Gastrocnemius medialis (tissue), 4 donors: ENCODE results near the gene TSHZ1. TPM values are rescaled to one million over a fixed set of nuclear protein-coding genes. Genes with fewer than 3 reads are reported as not detected.

Source experiments
- ATAC-seq, 2 donors: fragments of 150-250 bp; one replicate each; pipeline ENCODE4 v1.9.1; 2016
- DNase-seq, 2 donors: peaks; one replicate each; pipeline ENCODE4 v3.0.0-alpha.2; 2019
- H3K27ac ChIP-seq, 4 donors: fragments of 200-600 bp; sonication (generic); 1 replicate in 1 of 4; 2 replicates in 3 of 4; pipeline ENCODE4 v1.5.1; 2016 to 2018; ENCODE audit warnings: mild to moderate bottlenecking in 2 of 4, moderate library complexity in 1 of 4
- H3K27me3 ChIP-seq, 3 donors: fragments of 200-600 bp; sonication (generic) in 2 of 3; 1 replicate in 1 of 3; 2 replicates in 2 of 3; pipeline versions ENCODE4 v1.5.1 to v1.6.0; 2016 to 2019; ENCODE audit warnings: mild to moderate bottlenecking in 1 of 3, moderate library complexity in 1 of 3
- H3K36me3 ChIP-seq, 2 donors: fragments of 200-600 bp; sonication (generic) in 1 of 2; one replicate each; pipeline ENCODE4 v1.5.1; 2017 to 2018
- H3K4me1 ChIP-seq, 2 donors: fragments of 200-600 bp; sonication (generic) in 1 of 2; one replicate each; pipeline ENCODE4 v1.5.1; 2016 to 2017; ENCODE audit warnings: mild to moderate bottlenecking in 2 of 2
- H3K4me3 ChIP-seq, 4 donors: fragments of 200-600 bp; sonication (generic) in 3 of 4; 1 replicate in 1 of 4; 2 replicates in 3 of 4; pipeline ENCODE4 v1.5.1; 2016 to 2019; ENCODE audit warnings: mild to moderate bottlenecking in 2 of 4
- H3K9me3 ChIP-seq, 3 donors: fragments of 200-600 bp; sonication (generic) in 2 of 3; 1 replicate in 1 of 3; 2 replicates in 2 of 3; pipeline ENCODE4 v1.5.1; 2016 to 2019
- CTCF ChIP-seq, 5 experiments: fragments of 450-650 bp in 3 of 5; fragments of 200-600 bp in 2 of 5; sonication (generic) in 2 of 5; IDR thresholded peaks in 4 of 5; conservative IDR thresholded peaks in 1 of 5; 1 replicate in 4 of 5; 2 replicates in 1 of 5; pipeline ENCODE4 v1.5.1; 2016 to 2019; ENCODE audit warnings: antibody characterized with exemption in 5 of 5, mild to moderate bottlenecking in 3 of 5, moderate library complexity in 3 of 5
- POLR2A ChIP-seq, 2 donors: fragments of 450-650 bp; IDR thresholded peaks; one replicate each; pipeline ENCODE4 v1.6.1; 2017; ENCODE audit warnings: antibody characterized with exemption in 2 of 2, mild to moderate bottlenecking in 2 of 2, moderate library complexity in 2 of 2
- in situ Hi-C, 4 donors: fragments of 200-750 bp; cut with MboI; loops; one replicate each; pipeline versions ENCODE4 v1.15.0 to v1.8.0; 2017; ENCODE audit warnings: low sequenced_read_pairs in 4 of 4
- intact Hi-C: fragments of 100-400 bp; cut with DNase I; formaldehyde crosslinking; loops from one replicate; pipeline ENCODE4 v1.15.1; 2023; ENCODE audit warnings: low total_unique reads
- total RNA-seq, 4 donors: library from RNA; depleted of rRNA; stranded (reverse); fragments of >200 nt; gene quantifications; one replicate each; pipeline versions ENCODE4 v1.1.0 to v1.2.3, GENCODE V29; 2016

TSHZ1 gene
- total RNA-seq, 4 donors from 2014 or later, result 5.9 to 7.9 (median 7.6) TPM

DNA sequence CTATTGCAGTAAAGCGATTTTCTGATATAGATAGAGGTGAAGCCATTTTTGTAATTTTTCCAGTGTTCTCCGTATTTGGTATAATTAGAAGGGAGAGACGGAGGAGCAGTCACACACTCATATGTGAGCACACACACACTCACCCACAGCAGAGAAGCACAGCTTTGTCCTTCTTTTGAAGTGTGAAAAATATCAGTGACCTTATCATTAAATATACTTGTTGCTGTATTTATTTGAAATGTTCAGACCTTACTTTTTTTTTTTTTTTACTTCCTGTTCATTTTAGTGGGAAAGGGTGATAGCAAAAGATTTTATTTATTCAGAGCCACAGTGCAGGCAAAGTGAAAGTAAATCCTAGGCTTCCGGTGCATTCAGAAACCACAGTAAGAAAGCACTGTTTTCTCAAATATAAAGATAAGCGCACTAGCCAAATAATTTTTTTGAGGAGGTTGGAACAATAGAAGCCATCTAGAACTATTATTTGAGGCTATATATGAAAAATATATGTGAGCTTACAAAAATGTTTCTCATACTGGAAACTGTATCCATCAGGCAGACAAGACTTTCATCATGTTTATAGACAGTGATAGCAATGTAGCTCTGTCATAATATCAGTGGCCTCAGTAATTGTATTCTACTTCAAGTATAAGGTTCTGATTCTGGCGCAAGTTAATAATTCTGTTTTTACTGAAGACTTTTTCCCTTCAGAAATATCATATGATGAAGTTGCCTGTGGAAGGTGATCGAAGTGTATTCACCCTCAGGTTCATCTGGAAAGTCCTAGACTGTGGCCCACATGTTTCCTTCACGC lies 37.2 kb downstream of the TSHZ1 start:
- in situ Hi-C loops, result no loop called here
- DNase-seq (no peak), ATAC-seq (peak; percentile 53 to 68)
- H3K4me3 ChIP-seq, result peak overlapping the region; percentile 48 to 58 (median 52)
- peaks cover 41 to 48% of the 10 kb centered on the region in 2 donors for H3K4me1 ChIP-seq
- intact Hi-C loops, result loop anchor here (1.0 kb wide), 1 partner anchor 38 kb away; the partner anchor contains the start of gene TSHZ1
- TF ChIP-seq CTCF (IDR thresholded peaks at IDR 0.05 in 4 of 5, conservative IDR thresholded peaks at IDR 0.05 in 1 of 5) (no peak), POLR2A (IDR thresholded peaks at IDR 0.05) (peak in 1 of 2 donors; percentile 7)
- H3K9me3 ChIP-seq, result no peaks in the 10 kb centered on the region
- no peaks in the 10 kb centered on the region for H3K36me3 ChIP-seq
- peak overlapping the region; percentile 74 to 77 (median 74) for H3K27ac ChIP-seq
- H3K27me3 ChIP-seq, result no peaks in the 10 kb centered on the region

GRCh38 chr18:75248426-75249174 lies 38.0 kb downstream of the TSHZ1 start:
- DNase-seq (no peak), ATAC-seq (no peak)
- H3K27ac ChIP-seq, result peak overlapping the region; percentile 74 to 77 (median 74)
- H3K27me3 ChIP-seq, result no peaks in the 10 kb centered on the region
- peak overlapping the region; percentile 48 to 58 (median 52) for H3K4me3 ChIP-seq
- H3K36me3 ChIP-seq, result no peaks in the 10 kb centered on the region
- H3K9me3 ChIP-seq, result no peaks in the 10 kb centered on the region
- in situ Hi-C loops (no loop called here), intact Hi-C loops (loop anchor here (1.0 kb wide), 1 partner anchor 38 kb away; the partner anchor contains the start of gene TSHZ1)
- peaks cover 49 to 56% of the 10 kb centered on the region in 2 donors for H3K4me1 ChIP-seq
- TF ChIP-seq POLR2A (IDR thresholded peaks at IDR 0.05) (no peak), CTCF (IDR thresholded peaks at IDR 0.05 in 4 of 5, conservative IDR thresholded peaks at IDR 0.05 in 1 of 5) (no peak)

DNA sequence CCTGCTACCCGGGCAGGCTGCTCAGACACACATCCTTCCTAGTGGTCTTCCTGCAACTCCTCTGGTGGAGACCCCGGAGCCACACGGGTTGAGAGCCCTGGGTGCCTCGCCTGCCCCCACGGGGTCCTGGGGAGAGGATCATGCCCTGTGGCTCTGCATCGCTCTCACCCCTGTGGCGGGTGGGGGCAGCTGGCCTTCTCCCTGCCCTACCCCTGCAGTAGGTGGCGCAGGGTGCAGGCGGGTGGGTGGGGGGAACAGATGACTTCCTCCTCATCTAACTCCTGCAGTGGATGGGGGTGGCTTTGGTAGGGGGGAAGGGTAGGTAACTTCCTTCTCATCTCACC lies 38.5 kb downstream of the TSHZ1 start:
- Histone ChIP-seq H3K9me3 (no peaks in the 10 kb centered on the region), H3K36me3 (no peaks in the 10 kb centered on the region), H3K27ac (peak overlapping the region; percentile 74 to 77 (median 74)), H3K4me3 (no peak overlapping the region), H3K27me3 (no peaks in the 10 kb centered on the region), H3K4me1 (peaks cover 54 to 60% of the 10 kb centered on the region in 2 donors)
- TF ChIP-seq POLR2A (IDR thresholded peaks at IDR 0.05), result no peak
- no peak for TF ChIP-seq CTCF (IDR thresholded peaks at IDR 0.05 in 4 of 5, conservative IDR thresholded peaks at IDR 0.05 in 1 of 5)
- no peak for ATAC-seq
- DNase-seq, result no peak
- intact Hi-C loops, result no loop called here
- in situ Hi-C loops, result no loop called here

DNA sequence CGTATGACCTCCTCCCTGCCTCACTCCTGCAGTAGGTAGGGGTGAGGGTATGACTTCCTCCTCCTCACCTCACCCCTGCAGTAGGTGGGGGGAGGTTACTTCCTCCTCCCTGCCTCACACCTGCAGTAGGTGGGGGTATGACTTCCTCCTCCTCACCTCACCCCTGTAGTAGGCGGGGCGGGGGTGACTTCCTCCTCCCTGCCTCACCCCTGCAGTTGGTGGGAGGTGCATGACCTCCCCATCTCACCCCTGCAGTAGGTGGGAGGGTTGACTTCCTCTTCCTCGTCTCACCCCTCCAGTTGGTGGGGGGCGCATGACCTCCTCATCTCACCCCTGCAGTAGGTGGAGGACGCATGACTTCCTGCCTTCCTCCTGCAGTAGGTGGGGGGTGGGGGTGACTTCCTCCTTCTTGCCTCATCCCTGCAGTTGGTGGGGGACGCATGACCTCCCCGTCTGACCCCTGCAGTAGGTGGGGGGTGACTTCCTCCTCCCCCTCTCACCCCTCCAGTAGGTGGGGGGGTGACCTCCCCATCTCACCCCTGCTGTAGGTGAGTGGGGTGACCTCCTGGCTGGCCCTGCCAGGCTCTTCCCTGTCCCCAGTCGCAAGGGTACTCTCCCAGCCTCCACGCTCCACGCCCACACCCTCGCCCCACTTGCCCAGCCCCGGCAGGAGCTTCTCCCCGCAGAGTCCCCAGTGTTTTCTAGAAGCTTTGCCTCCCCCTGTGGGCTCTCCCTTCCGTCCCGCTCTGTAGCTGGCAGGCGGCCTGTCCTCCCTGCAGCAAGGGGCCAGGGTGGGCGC lies 39.3 kb downstream of the TSHZ1 start:
- Histone ChIP-seq H3K9me3 (no peaks in the 10 kb centered on the region), H3K4me1 (peaks cover 55 to 58% of the 10 kb centered on the region in 2 donors), H3K36me3 (no peaks in the 10 kb centered on the region), H3K27ac (peak overlapping the region in 1 of 4 donors; percentile 22), H3K4me3 (no peak overlapping the region), H3K27me3 (no peaks in the 10 kb centered on the region)
- no peak for ATAC-seq
- intact Hi-C loops (no loop called here), in situ Hi-C loops (loop anchor here in 1 of 4 donors (5.0 kb wide), 1 partner anchor 43 kb away; the partner anchor contains the start of gene PTGR3)
- TF ChIP-seq POLR2A (IDR thresholded peaks at IDR 0.05), result no peak
- no peak for TF ChIP-seq CTCF (IDR thresholded peaks at IDR 0.05 in 4 of 5, conservative IDR thresholded peaks at IDR 0.05 in 1 of 5)
- DNase-seq, result no peak
